KOPT-K1 (cell line): Measurements from ENCODE around the gene MFAP4.
A peak's percentile ranks its signal among the peaks of the same experiment; 100 is the strongest.

Source experiments
- H3K27ac ChIP-seq: fragments of 200-600 bp; sonication (generic); 2 replicates; pipeline ENCODE4 v1.5.1; 2016; ENCODE audit warnings: antibody characterized with exemption, mild to moderate bottlenecking, low read depth, low read length; ENCODE audit not compliant: poor library complexity, severe bottlenecking
- H3K36me3 ChIP-seq: fragments of 200-600 bp; sonication (generic); 2 replicates; pipeline ENCODE4 v1.5.1; 2017; ENCODE audit warnings: antibody characterized with exemption, mild to moderate bottlenecking, low read length, moderate library complexity; ENCODE audit not compliant: insufficient read depth
- H3K9me3 ChIP-seq: fragments of 200-600 bp; sonication (generic); 2 replicates; pipeline ENCODE4 v1.5.1; 2017; ENCODE audit warnings: antibody characterized with exemption, low read length, mild to moderate bottlenecking; ENCODE audit not compliant: insufficient read depth, poor library complexity, severe bottlenecking

Gene MFAP4, protein sequence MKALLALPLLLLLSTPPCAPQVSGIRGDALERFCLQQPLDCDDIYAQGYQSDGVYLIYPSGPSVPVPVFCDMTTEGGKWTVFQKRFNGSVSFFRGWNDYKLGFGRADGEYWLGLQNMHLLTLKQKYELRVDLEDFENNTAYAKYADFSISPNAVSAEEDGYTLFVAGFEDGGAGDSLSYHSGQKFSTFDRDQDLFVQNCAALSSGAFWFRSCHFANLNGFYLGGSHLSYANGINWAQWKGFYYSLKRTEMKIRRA

DNA sequence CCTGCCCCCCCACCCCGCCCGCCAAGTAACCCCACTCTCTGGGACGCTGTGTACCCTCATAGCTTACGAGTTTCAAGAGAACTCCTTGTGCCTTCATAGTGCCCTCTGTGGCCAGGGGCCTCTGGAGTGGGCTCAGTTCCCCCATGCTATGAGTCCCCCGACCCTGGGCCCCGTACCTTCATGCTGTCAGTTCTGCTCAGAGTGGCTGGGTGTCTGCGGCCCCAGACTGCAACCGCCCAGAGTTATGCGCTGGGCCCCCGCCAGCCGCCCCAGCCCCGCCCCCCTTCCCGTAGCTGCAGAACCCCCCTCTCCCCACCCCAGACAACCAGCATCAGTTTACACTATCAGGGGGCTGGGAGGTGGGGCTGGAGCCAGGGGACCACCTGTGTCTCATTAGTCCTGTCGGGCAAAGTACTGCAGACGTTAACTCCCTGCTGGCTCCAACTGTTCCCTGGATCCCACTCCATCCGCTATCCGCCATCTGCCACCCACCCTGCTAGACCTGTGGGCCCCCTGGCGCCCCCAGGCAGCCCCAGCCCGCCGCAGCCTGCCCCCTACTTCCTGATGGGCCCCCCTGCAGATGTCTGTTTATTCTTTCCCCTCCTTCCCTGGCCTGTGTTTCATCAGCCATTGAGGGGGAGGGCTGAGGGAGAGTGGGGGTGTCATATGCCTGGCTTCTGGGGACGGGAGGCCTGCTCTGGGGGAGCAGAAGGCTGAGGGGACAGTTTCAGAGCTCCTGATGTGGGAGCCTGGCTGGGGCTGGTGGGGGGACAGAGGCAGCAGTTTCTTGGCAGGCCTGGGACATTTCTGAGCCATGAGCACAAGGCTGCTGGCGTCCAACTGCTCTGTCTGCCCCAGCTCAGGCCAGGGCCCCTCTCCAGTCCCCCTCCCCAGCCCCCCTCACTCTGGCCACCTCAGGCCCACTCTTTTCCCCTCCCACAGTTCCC is at the start of gene MFAP4:
Gene MFAP4 (minus strand): TSS at position 217 of the 947 bp plus-strand sequence. CDS start 35 bp downstream, at position 182.
- peaks cover 35% of the 10 kb centered on the region for H3K36me3 ChIP-seq
- peak within 1 kb of the TSS; percentile 94 for H3K27ac ChIP-seq
- no peaks in the 10 kb centered on the region for H3K9me3 ChIP-seq

DNA sequence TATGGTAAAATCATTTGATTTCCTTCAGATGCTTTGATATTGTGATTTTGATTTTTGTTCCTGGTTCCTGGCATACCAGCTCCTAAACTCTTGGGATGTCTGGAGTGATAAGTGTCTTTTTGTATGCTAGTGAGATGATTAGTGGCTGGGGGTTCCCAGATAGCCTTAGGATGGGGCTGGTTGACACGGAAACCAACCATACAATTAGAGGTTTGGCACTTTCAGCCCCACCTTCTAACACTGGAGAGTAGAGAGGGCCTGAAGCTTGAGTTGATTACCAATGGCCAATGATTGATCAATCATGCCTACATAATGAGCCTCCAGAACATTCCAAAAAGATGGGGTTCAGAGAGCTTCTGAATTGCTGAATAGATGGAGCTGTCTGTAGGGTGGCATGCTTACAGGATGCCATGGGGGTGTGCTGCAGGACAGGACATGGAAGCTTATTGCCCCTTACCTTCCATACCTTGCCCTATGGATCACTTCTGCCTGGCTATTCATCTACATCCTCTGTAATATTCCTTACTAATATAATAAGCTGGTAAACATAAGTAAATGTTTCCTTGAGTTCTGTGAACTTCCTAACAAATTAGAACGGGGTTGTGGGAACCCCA is 46.8 kb upstream of the MFAP4 start:
- Histone ChIP-seq H3K27ac (no peak overlapping the region), H3K36me3 (no peaks in the 10 kb centered on the region), H3K9me3 (no peaks in the 10 kb centered on the region)

DNA sequence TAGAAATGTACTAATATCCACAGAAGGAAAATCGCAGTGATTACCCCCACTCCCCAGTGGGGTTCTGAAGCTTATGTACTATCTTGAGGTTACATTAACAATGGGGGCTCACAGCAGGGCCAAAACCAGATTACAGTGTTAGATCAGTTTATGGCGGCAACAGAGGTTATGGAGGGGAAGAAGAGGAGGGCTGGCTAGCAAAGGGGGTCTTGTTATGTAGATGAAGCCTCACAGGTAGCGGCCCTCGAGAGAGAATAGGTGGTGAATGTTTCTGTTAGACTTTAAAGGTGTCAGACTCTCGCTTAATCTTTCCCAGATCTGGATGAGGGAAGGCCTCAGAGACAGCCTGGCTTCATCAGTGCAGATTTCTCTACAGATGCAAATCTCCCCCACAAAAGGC is 46.3 kb upstream of the MFAP4 start:
- Histone ChIP-seq H3K27ac (no peak overlapping the region), H3K9me3 (no peaks in the 10 kb centered on the region), H3K36me3 (no peaks in the 10 kb centered on the region)

DNA sequence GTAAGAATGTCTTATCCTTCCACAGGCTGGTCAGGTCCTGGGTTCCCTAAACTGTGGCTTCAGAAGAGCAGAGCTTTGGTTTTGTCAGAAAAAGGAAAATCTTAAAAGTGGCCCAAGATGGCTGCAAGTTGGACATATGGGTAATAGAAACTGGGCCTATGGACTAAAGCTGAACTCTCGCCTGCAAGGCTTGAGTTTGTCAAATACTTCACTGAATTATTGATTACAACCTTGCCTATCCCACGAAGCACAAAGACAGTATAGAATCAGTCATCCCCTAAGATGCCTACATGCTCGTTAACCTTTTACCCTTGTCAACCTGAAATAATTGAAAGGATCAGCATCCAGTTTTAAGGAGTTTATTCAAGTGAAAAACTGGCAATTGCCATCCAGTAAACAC is 44.7 kb upstream of the MFAP4 start:
- no peak overlapping the region for H3K27ac ChIP-seq
- no peaks in the 10 kb centered on the region for H3K36me3 ChIP-seq
- H3K9me3 ChIP-seq = no peaks in the 10 kb centered on the region

DNA sequence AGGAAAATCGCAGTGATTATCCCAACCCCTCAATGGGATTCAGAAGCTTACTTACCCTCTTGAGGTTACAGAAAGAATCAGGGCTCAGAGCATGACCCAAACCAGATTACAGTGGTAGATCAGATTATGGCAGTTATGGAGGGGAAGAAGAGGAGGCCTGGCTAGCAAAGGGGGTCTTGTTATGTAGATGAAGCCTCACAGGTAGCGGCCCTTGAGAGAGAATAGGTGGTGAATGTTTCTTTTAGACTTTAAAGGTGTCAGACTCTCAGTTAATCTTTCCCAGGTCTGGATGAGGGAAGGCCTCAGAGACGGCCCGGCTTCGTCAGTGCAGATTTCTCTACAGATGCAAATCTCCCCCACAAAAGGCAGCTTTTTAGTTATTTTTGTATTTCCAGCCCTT is 39.6 kb upstream of the MFAP4 start:
- H3K27ac ChIP-seq = no peak overlapping the region
- no peaks in the 10 kb centered on the region for H3K9me3 ChIP-seq

DNA sequence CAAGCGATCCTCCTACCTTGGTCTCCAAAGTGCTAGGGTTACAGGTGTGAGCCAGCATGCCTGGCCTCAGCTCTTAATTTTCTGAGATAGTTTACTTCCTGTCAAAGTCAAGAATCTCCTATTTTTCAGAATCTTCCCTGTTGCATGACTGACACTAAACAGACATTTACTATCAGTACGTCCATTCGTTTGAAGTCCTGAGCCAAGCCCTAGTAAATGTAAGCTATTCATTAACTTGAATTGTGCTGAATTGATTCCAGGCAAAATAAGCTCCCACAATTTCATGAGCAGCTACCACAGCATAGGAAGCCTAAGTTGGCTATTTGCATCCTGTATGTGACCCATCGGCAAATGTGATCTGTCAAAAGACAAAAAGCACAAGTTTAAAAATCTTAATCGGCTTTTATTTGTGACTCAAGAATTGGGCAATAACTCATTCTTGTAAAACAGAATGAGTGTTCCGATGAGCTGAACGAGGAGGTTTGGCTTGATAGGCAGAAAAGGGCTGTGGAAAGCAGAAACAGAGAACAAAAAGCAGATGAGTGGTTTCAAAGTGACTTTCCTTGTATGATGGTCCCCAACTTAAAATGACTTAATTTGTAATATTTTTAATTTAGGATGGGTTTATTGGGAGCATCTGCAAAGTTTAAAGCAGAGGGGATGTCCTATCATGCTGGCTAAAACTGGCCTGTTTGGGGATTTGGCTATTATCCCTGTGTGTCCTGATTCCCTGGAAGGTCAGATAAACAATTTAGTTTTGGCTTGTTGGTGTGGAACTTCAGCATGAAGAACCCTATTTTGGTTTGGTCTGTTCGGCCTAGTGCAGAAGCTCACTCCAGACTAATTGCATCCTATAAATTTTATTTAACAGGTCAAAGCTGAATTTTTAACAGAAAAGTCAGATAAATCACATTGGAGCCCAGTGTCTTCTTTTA is 38.2 kb upstream of the MFAP4 start:
- no peaks in the 10 kb centered on the region for H3K9me3 ChIP-seq
- no peaks in the 10 kb centered on the region for H3K36me3 ChIP-seq
- H3K27ac ChIP-seq = no peak overlapping the region

More for the DNA sequence above, 39.6 kb upstream of the MFAP4 start:
- no peaks in the 10 kb centered on the region for H3K36me3 ChIP-seq

DNA sequence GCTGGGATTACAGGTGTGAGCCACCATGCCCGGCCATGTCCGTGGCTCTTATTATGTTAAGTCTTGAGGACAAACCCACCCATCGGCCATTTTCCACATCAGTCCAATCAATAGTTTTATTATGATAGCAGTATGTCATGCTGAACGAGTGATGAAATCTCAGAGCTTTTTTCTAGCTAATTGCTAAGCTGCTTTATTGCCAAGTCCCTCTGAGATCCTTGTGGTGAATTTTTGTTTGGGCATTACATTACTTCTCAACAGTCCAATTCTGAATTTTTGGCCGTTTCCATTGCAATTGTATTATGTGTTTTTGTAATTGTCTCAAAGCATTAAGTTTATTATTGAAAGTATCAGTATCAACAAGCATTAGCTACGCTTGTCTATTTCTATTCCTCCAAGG is 34.9 kb upstream of the MFAP4 start:
- Histone ChIP-seq H3K27ac (no peak overlapping the region), H3K36me3 (no peaks in the 10 kb centered on the region), H3K9me3 (no peaks in the 10 kb centered on the region)

DNA sequence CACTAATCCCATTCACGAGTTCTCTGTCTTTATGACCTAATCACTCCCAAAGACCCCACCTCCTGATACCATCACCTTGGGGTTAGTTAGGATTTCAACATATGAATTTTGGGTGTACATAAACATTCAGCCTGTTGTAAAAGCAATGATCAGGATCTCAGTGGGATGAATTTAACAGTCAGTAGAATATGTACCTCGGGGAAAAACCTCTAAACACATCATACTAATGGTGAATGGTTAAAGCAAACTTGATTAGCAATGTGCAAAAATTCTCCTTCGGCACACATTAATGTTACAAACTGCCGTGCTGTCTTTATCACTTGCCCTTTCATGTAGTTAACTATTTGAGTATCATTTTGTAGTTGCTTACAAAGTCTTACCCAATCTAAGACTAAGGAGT is 34.2 kb upstream of the MFAP4 start:
- Histone ChIP-seq H3K9me3 (no peaks in the 10 kb centered on the region), H3K36me3 (no peaks in the 10 kb centered on the region), H3K27ac (no peak overlapping the region)

DNA sequence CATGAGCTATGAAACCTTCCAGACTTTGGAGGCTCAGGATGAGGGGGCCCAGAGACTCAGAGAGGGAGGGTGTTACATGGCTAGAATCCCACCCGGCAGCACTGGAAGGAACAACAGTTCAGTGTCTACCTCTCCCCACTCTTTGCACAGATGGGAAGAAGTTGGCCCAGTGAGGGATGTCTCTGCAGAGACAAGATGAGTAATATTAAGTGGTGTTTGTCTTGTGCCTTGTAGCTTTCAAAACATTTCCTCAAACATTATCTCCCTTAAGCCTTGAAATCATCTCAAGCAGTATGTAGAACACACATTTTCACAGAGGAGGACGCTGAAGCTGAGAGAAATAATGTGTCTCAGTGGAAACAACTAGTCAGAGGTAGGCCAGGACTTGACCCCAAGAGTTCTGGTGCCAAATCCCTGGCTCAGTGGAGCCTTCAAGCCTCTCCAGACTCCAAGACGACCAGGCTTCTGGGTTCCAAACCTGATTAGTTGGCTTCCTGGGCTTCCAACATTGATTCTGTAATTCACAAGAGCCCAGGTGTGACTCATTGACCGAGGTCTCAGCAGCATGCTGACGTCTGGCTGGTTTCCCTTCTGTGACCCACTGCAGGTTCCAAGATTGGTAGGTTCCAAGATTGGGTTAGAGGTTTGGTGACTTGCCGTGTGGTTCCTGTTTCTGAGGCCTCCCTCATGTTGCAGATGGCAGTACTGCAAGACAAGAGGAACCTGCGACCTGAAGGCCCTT is 31.4 kb upstream of the MFAP4 start:
- Histone ChIP-seq H3K27ac (no peak overlapping the region), H3K9me3 (no peaks in the 10 kb centered on the region), H3K36me3 (no peaks in the 10 kb centered on the region)

DNA sequence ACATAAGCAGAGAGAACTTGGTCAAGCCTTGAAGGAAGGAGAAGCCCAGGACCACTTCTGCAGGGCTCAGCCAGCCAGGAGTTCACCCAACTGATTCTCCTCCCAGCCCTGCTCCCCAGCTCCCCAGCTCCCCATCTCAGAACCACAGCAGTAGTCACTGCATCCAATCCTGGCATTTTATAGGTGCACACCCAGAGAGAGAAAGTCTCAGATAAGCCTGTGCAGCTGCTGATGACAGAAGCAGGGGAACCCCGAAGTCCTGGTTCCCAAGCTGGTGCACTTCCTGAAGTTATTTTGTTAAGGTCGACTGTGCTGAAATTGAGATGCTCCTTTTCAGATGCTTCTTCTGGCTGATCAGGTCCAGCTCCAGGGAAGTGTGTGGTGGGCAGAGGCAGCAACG is 30.6 kb upstream of the MFAP4 start:
- Histone ChIP-seq H3K27ac (no peak overlapping the region), H3K9me3 (no peaks in the 10 kb centered on the region), H3K36me3 (no peaks in the 10 kb centered on the region)

DNA sequence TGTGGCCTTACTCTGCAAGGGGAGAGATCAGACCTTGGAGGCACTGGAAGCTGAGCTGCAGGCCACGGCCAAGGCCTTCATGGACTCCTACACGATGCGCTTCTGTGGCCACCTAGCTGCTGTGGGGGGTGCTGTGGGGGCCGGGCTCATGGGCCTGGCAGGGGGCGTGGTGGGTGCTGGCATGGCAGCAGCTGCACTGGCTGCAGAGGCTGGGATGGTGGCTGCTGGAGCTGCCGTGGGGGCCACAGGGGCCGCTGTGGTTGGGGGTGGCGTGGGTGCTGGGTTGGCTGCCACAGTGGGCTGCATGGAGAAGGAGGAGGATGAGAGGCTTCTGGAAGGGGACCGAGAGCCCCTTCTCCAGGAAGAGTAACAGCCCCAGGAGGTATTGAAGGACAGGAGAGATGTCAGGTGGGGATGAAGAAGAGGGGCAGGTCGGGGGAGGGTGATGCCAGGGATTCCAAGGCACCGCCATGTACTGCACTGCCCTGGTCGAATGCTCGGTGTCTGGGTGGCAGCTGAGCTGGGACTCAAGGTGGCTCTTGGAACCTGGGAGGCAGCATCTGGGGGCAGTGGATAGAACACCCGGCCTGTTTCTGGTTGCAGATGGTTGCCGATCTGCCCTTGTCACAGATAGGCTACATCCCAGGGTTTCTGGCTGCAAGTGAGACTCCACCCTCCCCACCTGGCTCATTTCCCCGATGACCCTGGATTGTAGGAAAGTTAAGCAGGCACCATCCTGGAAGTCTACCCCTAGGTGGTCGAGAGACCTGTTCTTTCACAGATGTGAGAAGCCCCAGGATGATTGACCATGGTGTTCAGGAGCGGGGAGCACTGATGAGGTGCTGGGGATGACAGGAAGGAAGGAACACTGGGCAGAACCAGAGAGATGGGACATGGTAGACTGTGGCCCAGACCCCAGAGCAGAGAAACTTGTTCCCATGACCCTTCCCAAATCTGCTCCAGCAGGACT is 29.1 kb upstream of the MFAP4 start:
- Histone ChIP-seq H3K36me3 (no peaks in the 10 kb centered on the region), H3K27ac (no peak overlapping the region), H3K9me3 (no peaks in the 10 kb centered on the region)

DNA sequence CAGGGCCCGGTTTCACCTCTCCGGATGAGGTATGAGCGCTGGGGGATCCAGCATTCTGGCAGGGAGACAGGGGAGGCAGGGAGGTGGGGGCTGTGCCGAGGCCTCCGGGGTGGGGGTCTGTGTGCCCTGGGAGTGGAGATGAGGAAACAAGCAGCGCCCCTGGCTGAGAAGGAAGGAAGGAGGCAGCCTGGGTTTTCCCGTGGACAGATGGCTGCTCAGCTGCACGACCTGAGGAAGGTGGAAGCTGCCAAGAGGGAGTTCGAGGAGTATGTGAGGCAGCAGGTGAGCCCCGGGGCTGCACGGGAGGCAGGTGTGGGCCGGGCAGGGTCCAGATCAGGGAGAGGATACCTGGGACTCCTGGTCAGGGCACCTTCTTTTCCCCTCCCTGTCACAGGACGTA is 28.3 kb upstream of the MFAP4 start:
- Histone ChIP-seq H3K36me3 (no peaks in the 10 kb centered on the region), H3K9me3 (no peaks in the 10 kb centered on the region), H3K27ac (no peak overlapping the region)
